HG03342 (cell line): ENCODE data around the gene C1S.

Experiments
- ATAC-seq: cut with Tn5 transposase; IDR thresholded peaks from one replicate; pipeline ENCODE4 v1.9.1; 2021; ENCODE audit warnings: mild to moderate bottlenecking, moderate library complexity; ENCODE audit not compliant: unreplicated experiment

The C1S gene

DNA sequence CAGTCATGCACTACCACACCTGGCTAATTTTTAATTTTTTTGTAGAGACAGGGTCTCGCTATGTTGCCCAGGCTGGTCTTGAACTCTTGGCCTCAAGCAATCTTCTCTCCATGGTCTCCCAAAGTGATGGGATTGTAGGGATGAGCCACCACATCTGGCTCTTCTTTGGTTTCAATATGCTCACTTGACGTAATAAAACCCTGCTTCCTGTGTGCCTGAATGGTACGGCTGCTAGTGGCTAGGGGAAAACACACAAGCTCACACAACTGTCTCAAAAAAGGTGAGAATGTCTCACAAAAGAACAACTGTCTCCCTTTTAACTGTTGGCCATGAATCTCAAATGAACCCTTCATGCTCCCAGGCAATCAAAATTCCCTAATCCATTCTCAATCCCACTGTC lies 15.0 kb downstream of the C1S start:
- ATAC-seq, result no peak

DNA sequence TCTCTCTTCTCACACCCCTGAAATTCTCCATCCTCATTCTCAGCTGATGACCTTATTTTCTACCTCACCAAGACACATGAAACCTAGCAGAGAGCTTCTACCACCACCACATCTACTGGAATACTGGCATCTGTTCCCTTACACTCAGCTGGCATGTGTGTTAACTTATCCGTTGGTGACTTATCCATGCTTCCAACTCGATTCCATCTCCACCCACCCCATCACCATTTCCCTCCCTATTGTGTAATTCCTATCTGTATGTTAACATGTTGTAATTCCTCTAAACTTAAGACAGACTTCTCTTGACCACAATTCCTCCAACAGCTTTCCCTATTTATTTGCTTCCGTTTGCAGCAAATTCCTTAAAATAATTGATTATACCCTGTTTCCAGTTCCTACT lies 15.4 kb downstream of the C1S start:
- no peak for ATAC-seq

DNA sequence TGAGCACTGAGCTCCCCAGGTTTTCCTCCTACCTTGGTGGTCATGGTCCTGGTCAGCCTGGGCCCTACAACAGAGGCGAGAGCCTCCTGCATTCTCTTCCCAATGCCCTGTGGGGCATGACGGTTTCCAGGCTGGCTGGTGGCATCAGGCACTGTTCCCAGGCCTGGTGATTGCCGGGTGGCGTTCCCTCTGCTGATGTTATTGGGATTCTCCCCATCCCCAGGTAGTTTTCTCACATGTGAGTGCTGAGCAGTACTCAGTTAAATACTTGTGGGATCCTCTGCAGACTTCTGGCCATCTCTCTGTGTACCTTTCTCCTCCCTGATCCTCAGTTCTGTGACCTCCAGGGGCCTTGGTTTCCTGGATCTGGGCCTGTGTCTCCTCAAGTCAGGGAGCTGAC lies 16.0 kb downstream of the C1S start:
- ATAC-seq, result no peak

DNA sequence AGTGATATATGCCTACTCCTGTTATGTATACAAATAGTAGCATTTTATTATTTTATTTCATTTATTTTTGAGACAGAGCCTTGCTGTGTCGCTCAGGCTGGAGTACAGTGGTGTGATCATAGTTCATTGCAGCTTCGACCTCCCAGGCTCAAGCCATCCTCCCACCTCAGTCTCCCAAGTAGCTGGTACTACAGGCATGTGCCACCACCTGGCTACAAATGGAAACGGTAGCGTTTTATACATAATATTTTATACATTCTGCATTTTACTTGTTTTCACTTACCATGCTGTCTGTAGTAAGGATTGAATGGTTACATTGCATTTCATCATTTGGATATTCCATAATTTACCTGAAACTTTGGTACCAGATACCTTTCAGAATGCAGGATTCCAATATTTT lies 17.6 kb downstream of the C1S start:
- no peak for ATAC-seq

DNA sequence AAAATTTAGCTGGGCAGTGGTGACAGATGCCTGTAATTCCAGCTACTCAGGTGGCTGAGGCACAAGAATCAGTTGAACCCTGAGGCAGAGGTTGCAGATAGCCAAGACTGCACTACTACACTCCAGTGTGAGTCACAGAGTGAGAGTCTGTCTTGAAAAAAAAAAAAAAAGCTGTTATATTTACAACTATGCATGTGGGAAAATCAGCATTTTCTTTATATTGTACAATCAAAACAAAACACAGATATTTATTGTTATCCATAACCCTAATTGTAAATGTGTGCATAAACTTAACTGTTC lies 19.3 kb downstream of the C1S start:
- ATAC-seq, result no peak

DNA sequence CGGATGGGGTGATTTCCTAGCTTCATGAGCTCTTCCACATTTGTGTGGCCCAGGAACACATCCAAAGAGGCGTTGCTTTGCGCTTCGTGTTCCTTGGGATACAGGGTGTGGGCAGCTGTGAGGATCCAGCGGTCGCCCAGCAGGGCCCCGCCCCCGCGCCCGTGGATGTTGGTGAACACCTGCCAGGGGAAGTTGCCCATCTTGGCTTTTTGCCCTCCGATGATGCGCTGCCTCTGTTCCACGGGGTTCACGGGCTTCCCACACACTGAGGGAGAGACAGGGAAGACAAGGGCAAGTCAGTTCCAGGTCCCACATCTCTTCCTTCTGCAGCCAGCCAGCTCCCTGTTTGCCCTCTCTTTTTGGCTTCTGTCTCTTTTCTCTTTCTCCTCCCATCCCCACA lies 20.5 kb downstream of the C1S start:
- ATAC-seq, result no peak

DNA sequence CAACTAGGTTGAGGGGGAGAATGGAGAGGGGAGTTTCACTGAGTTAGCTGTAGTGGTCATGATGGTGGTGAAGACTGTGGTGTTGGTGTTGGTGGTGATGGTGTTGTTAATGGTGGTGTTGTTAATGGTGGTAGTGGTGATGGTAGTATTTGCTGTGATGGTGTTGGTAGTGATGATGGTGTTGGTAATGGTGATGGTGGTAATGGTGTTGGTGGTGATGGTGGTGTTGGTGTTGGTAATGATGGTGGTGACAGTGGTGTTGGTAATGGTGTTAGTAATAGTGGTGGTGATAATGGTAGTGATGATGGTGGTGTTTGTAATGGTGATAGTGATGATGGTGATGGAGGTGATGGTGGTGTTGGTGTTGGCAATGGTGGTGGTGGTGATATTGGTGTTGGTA lies 22.6 kb downstream of the C1S start:
- ATAC-seq, result no peak

DNA sequence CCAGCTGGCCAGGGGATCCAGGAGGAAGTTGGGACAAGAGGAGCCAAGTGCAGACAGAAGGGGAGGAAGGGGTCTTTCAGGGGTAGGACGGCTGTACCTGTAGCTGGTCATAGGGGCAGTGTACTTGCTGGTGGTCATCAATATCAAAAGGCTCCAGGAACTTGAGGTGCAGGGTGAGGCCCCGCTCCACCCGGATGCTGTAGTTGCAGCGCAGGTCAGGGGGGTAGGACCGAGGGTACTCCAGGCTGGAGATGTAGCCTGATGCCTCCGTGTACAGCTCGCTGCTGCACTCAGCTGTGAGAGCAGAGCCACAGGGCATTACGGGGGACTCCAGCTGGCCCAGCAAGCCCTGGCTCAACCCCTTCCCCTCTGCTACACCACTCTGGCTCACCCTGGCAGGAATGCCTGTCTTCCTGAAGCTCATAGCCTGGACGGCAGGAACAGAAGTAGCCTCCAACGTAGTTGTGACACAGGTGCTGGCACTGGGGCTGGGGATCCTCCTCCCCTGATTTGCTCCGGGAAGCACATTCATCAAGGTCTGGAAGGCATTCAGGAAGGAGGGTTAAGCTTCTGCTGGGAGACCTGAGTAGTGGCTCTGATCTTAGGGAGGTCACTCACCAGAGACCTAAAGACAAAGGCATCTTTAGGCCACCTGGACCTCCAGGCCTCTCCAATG lies 28.8 kb downstream of the C1S start:
- ATAC-seq, result no peak

DNA sequence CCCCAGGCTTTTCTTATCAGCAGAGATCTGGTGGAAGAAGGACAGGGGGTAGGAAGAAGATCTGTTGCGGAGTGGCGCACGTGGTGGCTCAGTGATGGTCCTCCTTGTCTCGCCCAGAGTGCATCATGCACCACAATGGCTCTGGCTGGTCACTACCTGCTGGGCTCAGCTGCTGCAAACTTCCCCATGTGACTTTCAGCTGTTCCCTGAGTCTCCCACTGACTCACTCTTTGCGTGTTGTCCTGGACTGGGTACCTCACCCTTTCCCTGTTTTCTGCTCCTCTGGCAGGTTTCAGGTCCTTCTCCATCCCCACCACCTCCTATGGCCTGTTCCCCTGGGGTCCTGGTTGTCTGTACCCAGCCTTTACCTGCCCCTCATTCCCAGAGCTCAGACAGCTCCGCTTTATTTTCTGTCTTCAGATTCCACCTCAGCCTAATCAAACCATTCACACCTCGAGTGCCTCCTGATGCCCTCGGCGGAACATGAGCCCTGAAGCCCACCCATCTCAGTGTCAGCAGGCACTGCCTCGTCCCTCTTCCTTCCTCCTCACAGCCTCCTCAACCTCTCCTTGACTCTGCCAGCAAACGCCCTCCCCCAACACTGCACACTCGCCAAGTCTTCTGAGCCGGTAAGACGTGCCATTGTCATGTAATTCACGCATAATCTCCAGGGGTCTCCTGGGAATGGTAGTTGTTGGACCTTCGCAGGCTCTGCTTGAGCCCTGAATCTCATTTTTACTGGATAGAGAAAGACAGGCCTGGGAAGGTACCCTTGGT lies 29.9 kb downstream of the C1S start:
- ATAC-seq, result no peak

DNA sequence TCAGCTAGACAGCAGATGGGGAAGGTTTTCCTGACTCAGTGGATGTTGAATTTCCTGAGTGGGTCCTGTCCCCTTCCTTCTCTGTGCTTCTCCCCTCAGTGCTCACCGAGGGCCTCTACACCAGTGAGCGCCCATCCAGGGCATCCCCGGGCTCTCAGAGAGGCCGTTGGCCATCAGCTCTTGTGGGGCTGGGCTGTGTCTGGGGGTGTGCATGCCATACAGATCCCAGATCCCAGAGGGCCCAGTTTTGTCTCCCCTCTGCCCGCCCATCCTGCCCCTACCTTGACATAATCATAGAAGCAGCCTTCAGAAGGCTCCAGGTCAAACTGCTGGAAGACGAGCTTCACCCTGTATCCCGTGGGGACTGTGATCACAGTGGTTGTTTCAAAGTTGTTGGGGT lies 30.7 kb downstream of the C1S start:
- ATAC-seq, result no peak

DNA sequence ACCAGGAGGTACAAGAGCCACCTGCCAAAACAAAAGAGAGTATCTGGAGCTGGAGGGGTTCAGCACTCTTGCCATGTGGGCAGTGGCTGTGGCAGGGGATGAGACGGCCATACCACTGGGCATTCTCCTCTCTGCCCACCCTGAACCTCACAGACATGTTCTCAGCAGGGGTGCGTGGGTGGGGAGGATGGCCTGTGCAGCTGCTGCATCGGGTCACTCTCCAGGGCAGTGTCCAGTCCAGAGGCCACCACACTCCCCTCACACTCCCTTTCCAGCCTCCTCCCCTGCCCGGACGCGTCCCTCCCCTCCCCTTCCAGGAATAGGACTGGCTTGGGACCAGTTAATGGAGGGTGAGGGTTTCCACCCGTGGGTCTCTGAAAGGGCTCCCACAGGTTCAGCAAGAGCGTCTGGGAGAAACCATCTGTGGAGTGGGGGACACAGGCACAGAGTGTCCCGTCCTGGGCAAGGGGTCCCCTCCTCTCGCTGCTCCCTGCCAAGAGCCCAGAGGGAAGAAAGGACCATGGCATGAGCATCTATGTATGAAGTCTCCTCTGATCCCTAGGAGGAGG lies 31.2 kb downstream of the C1S start:
- ATAC-seq, result no peak

DNA sequence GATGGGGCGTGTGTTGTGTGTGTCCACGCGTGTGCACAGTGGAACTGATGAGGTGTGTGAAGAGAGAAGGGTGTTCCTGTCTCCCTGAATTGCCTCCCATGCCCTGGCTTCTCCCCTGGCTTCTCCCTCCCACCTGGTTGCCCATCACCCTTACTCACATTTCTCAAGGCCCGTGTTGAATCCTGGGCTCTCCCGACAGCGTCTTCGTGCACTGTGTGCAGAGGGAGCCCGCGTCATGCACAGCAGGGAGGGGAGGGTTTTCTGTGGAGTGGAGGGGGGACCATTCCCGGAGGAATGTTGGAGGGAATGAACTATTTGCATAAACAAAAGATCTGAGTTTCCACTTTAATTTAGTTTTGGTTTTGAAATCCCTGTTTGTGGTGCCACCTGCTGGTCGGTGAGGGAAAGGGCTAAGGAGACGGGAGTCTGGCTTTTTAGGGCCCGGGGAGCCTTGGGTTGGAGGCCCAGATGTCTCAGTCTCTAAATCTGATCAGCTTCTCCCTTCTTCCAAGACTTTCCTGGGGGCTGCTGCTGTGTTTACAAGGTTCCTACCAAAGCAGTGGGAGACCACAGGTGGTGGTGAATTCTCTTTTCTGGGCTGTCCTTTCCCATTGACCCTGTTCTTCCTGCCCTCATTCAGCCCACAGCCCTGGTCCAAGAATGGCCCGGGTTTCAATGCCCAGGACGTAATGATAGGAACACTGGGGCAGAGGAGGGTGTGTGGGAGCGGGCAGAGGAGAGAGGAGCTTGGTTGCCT lies 31.9 kb downstream of the C1S start, which contains the start of gene C1R:
Gene C1R (minus strand): TSS at position 217 of the 757 bp plus-strand sequence. CDS start 57 bp downstream, at position 160.
- peak; percentile 49 for ATAC-seq

DNA sequence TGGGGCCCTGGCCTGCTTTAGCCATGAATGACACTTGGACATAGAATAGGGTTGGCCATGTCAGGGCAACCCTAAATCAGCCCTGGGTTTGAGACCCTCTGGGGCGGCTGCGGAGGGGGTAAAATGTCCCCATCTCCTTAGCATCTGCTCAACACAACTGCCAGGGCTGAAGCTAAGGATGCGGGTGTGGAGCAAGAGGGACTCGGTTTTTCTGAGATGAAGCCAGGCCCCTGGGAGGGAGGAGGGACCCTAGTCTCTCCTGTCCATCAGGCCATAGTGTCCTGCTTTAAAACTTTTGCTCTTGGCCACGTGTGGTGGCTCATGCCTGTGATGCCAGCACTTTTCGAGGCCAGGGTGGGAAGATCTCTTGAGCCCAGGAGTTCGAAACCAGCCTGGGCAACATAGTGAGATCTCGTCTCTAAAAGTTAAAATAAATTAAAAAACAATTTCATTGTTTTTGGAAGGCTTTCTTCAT lies 32.5 kb downstream of the C1S start:
- ATAC-seq, result no peak

DNA sequence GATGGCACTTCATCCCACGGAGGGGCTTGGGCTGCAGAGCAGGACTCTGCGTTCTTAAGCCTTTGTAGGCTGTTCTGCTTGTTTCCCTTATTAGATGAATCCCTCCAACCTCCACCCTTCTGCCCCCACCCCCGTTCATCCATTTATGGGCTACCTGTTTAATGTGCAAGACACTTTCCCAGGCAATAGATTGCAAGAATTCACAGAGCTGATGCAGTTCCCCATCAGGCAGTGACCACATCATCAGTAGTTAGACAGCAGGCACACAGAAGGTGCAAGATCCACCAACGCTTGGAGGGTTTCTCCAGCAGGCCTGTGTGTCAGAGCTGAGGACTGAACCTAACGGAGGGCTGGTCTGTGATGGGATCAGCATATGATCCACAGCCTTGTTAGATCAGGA lies 33.0 kb downstream of the C1S start:
- no peak for ATAC-seq

DNA sequence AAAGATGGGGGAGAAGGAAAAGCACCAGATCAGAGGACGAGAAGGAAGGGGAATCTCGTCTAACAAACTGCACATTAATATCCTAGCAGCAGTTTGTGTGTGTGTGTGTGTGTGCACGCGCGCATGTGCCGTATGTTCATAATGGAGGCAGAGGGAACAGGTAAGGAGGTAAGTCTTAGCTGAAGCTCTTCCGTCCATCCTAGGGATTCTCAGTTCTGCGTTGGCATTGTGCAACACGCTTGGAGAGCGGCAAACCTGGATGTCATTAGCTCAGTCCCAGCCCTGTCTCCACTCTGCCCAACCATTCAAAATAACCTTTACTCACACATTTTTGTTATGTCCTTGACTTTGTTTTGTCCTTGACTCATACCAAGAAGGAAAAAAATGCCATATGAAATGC lies 33.4 kb downstream of the C1S start:
- ATAC-seq, result no peak

DNA sequence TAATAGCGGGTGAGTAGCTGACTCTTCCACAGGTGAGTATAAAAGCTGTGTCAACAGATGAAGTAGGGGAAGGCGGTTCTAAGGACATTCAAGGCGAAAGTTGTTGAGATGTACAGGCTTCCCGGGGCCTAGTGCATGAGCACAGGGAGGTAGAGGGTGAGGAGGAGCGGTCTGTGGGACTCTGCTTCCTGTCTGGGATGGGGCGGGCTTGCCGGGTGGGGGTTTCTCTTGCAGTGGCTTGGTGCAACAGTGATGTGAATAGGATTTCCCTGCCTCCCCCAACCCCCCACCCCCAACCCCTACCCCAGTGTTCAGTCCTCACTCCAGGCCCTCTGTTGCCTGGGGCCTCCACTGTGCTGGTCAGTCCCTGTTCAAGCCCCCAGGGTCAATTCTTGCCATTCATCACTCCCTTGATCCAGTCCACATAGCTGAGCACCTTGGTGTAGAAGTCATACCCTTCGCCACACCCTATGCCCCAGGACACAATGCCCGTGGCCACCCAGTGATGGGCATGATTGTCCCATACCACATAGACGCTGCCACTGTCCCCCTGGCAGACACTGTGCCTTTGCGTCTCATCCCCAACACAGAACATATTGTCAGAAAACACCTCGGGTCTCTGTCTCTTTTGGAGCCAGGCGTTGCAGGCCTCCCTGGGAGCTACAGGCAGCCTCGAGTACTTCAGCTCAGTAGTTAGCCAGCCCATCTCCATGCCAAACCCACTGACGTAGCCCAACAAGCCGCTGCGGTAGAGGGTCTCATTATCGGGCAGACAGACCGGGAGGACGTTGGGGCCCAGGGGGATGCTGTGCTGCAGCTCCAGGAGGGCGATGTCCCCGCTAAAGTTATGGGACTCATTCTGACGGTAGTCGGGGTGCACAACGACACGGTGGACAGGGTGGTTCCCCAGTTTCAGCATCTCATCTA lies 35.8 kb downstream of the C1S start:
- no peak for ATAC-seq

DNA sequence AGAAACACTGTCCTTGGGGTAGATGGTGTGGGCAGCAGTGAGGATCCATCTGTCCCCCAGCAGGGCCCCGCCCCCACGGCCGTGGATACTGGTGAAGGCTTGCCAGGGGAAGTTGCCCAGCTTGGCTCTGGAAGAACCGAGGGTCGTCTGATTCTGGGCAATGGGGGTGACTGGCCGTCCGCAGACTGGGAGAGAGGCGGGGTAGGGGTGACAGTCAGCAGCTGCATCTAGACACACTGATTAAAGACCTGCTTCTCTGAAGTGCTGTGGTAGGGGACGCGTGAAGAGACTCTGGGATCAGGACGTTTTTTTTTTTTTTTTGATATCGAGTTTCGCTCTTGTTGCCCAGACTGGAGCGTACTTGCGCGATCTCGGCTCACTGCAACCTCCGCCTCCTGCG lies 36.5 kb downstream of the C1S start:
- no peak for ATAC-seq

DNA sequence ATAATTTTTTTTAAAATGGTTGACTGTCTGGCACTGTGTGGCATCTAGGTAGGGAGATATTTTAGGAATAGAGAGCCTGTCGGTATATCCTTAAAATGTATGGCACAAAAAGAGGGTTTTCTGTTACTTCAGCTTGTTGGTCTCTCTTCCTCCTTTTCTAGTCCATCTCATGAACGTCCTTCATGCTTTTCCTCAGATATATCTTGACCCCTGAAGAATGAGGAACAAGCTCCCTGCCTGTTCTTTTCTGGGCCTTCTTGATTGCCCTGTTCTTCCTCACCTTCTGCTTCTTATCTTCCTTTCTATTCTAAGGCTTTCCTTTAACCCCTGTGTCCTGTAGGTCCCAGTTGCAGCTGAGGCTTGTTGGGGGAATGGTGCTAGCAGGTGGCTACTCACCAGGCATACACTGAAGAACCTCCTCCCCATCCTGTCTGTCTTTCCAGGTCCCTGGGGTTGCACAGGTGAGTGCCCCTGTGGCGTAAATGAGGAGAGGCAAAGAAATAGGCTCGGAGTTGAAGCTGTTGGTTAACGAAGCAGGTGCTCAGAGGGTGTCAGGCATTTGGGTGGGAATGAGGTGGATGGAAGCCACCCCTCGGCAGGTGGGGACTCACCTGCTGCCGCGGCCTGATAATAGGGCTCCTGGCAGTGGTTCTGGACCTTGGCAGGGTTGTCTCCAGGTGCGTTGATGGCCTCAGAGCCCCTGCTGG lies 38.9 kb downstream of the C1S start:
- no peak for ATAC-seq

DNA sequence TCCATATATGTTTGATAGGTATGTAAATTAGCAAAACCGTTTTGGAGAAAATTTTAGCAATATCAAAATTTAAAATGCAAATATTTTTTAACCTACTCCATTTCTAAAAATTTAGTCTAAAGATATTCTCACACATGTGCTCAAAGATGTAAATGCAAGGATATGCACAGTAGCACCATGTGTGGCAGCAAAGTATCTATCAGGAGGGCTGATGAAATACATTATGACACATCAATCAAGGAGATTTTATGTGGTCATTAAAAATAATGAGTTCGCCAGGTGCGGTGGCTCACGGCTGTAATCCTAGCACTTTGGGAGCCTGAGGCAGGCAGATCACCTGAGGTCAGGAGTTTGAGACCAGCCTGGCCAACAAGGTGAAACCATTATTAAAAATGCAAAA lies 39.7 kb downstream of the C1S start:
- no peak for ATAC-seq
